ENCODE measurements around the gene MPZL1.

- no peak for TF ChIP-seq SP1 (IDR thresholded peaks at IDR 0.05)
- no peak for TF ChIP-seq SP1 (CRISPR knock-in tag; IDR thresholded peaks at IDR 0.05)
- TF ChIP-seq GMEB2 (CRISPR knock-in tag; IDR thresholded peaks at IDR 0.05; ENCODE audit: low read depth) = no peak
- TF ChIP-seq RNF2 (conservative IDR thresholded peaks at IDR 0.05; ENCODE audit: low read depth) = no peak
- no peak for TF ChIP-seq ZZZ3 (CRISPR knock-in tag; IDR thresholded peaks at IDR 0.05; ENCODE audit: borderline replicate concordance)
Observed at GRCh38 chr1:167703557-167703956, 18.2 kb upstream of the MPZL1 start.
